Measurements from ENCODE around the gene SRGAP2C.
A peak's percentile ranks its signal among the peaks of the same experiment; 100 is the strongest.
"Not testable (repeated sequence)": the region's sequence is repeated elsewhere in the genome, so short reads cannot be mapped to it uniquely, and the experiment has no call there.

The SRGAP2C gene

GRCh38 chr1:121385162-121385561 lies 200.4 kb downstream of the SRGAP2C start:
- not testable (repeated sequence) for DNase-seq (ENCODE audit: low read depth)

- DNase-seq (ENCODE audit: low read depth), result not testable (repeated sequence)
Measured at GRCh38 chr1:121385563-121386288, 201.0 kb downstream of the SRGAP2C start.

GRCh38 chr1:121386319-121386948 lies 201.7 kb downstream of the SRGAP2C start:
- not testable (repeated sequence) for DNase-seq (ENCODE audit: low read depth)

GRCh38 chr1:121389895-121390560 lies 205.3 kb downstream of the SRGAP2C start:
- not testable (repeated sequence) for DNase-seq (ENCODE audit: low read depth)

- DNase-seq (ENCODE audit: low read depth), result not testable (repeated sequence)
Measured at GRCh38 chr1:121392130-121392529, 207.4 kb downstream of the SRGAP2C start.

GRCh38 chr1:121395718-121396201 lies 211.0 kb downstream of the SRGAP2C start:
- peak; percentile 2 for DNase-seq (ENCODE audit: low read depth)

GRCh38 chr1:121396335-121397081 lies 211.7 kb downstream of the SRGAP2C start:
- peak; percentile 24 for DNase-seq (ENCODE audit: low read depth)

- not testable (repeated sequence) for DNase-seq (ENCODE audit: low read depth)
Measured at GRCh38 chr1:121397101-121397500, 212.3 kb downstream of the SRGAP2C start.

- not testable (repeated sequence) for DNase-seq (ENCODE audit: low read depth)
Measured at GRCh38 chr1:121399193-121399592, 214.4 kb downstream of the SRGAP2C start.

GRCh38 chr1:121400108-121400507 lies 215.3 kb downstream of the SRGAP2C start:
- not testable (repeated sequence) for DNase-seq (ENCODE audit: low read depth)

- DNase-seq (ENCODE audit: low read depth), result not testable (repeated sequence)
Measured at GRCh38 chr1:121400541-121401310, 216.0 kb downstream of the SRGAP2C start.

GRCh38 chr1:121401375-121401955 lies 216.7 kb downstream of the SRGAP2C start:
- DNase-seq (ENCODE audit: low read depth), result not testable (repeated sequence)

GRCh38 chr1:121403254-121403653 lies 218.5 kb downstream of the SRGAP2C start:
- DNase-seq (ENCODE audit: low read depth), result not testable (repeated sequence)

- DNase-seq (ENCODE audit: low read depth), result no peak
Measured at GRCh38 chr1:121408354-121408753, 223.6 kb downstream of the SRGAP2C start.

GRCh38 chr1:121413821-121414220 lies 229.0 kb downstream of the SRGAP2C start:
- no peak for DNase-seq (ENCODE audit: low read depth)

- DNase-seq (ENCODE audit: low read depth), result no peak
Measured at GRCh38 chr1:121414905-121415304, 230.1 kb downstream of the SRGAP2C start.

GRCh38 chr1:121417325-121417923 lies 232.6 kb downstream of the SRGAP2C start:
- DNase-seq (ENCODE audit: low read depth), result no peak

- DNase-seq (ENCODE audit: low read depth), result no peak
Measured at GRCh38 chr1:121418369-121419049, 233.7 kb downstream of the SRGAP2C start.

GRCh38 chr1:121419050-121419615 lies 234.4 kb downstream of the SRGAP2C start:
- DNase-seq (ENCODE audit: low read depth), result not testable (repeated sequence)
